Smooth muscle cell of the brain vasculature (primary cell): ENCODE data around the gene POLR2L.

Experiments used
- DNase-seq: peaks from one replicate; pipeline ENCODE4 v3.0.0-alpha.2; 2012; ENCODE audit warnings: low read depth, low spot score

The POLR2L gene

GRCh38 chr11:868802-869201 is 26.5 kb upstream of the POLR2L start:
- DNase-seq, result no peak

GRCh38 chr11:868394-868793 is 26.1 kb upstream of the POLR2L start:
- no peak for DNase-seq

- no peak for DNase-seq
Measured at GRCh38 chr11:867856-868358, 25.6 kb upstream of the POLR2L start.

GRCh38 chr11:866481-866880 is 24.2 kb upstream of the POLR2L start:
- no peak for DNase-seq

- no peak for DNase-seq
Measured at GRCh38 chr11:865462-866430, 23.4 kb upstream of the POLR2L start.

GRCh38 chr11:864898-865297 is 22.6 kb upstream of the POLR2L start:
- no peak for DNase-seq

- no peak for DNase-seq
Measured at GRCh38 chr11:863910-864827, 21.8 kb upstream of the POLR2L start.

- no peak for DNase-seq
Measured at GRCh38 chr11:863023-863909, 20.9 kb upstream of the POLR2L start.

GRCh38 chr11:862696-863022 is 20.3 kb upstream of the POLR2L start:
- no peak for DNase-seq

- no peak for DNase-seq
Measured at GRCh38 chr11:862081-862661, 19.8 kb upstream of the POLR2L start.

GRCh38 chr11:861105-861479 is 18.8 kb upstream of the POLR2L start:
- no peak for DNase-seq

GRCh38 chr11:860234-861104 is 18.1 kb upstream of the POLR2L start:
- DNase-seq, result no peak

GRCh38 chr11:859394-860131 is 17.2 kb upstream of the POLR2L start:
- DNase-seq, result no peak

GRCh38 chr11:858762-859339 is 16.5 kb upstream of the POLR2L start:
- DNase-seq, result no peak

- DNase-seq, result no peak
Measured at GRCh38 chr11:858053-858761, 15.9 kb upstream of the POLR2L start.

GRCh38 chr11:856397-856796 is 14.1 kb upstream of the POLR2L start:
- DNase-seq, result no peak

- DNase-seq, result no peak
Measured at GRCh38 chr11:855796-856195, 13.5 kb upstream of the POLR2L start.

GRCh38 chr11:855330-855674 is 13.0 kb upstream of the POLR2L start:
- no peak for DNase-seq
